OCI-LY7 (cell line): ENCODE results near the gene ARHGAP9.

ENCODE experiments used
- EZH2phosphoT487 ChIP-seq: fragments of 200-600 bp; sonication (generic); IDR thresholded peaks from 2 replicates; pipeline ENCODE4 v1.6.1; 2018; ENCODE audit warnings: low read depth, borderline replicate concordance, mild to moderate bottlenecking, mixed run types, antibody characterized with exemption, low read length, moderate library complexity, mixed read lengths
- TF ChIP-seq, protein P1 (sequence below): fragments of 200-600 bp; sonication (generic); conservative IDR thresholded peaks from 2 replicates; pipeline ENCODE4 v1.5.1; 2014; ENCODE audit warnings: mild to moderate bottlenecking, antibody characterized with exemption, low read length, moderate library complexity, mixed read lengths

GRCh38 chr12:57490126-57490525 lies 10.5 kb upstream of the ARHGAP9 start:
- TF ChIP-seq, protein P1, sequence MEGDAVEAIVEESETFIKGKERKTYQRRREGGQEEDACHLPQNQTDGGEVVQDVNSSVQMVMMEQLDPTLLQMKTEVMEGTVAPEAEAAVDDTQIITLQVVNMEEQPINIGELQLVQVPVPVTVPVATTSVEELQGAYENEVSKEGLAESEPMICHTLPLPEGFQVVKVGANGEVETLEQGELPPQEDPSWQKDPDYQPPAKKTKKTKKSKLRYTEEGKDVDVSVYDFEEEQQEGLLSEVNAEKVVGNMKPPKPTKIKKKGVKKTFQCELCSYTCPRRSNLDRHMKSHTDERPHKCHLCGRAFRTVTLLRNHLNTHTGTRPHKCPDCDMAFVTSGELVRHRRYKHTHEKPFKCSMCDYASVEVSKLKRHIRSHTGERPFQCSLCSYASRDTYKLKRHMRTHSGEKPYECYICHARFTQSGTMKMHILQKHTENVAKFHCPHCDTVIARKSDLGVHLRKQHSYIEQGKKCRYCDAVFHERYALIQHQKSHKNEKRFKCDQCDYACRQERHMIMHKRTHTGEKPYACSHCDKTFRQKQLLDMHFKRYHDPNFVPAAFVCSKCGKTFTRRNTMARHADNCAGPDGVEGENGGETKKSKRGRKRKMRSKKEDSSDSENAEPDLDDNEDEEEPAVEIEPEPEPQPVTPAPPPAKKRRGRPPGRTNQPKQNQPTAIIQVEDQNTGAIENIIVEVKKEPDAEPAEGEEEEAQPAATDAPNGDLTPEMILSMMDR = no peak
- TF ChIP-seq EZH2phosphoT487 = no peak
